WTC11 (cell line): ENCODE data around the gene LHPP.

Experiments used
- CREB1 ChIP-seq: sonication (generic); formaldehyde crosslinking; IDR thresholded peaks from 2 replicates; pipeline ENCODE4 v1.8.0; 2023; ENCODE audit warnings: mild to moderate bottlenecking, missing genetic modification reagents
- FOXP1 ChIP-seq: sonication (generic); formaldehyde crosslinking; IDR thresholded peaks from 2 replicates; pipeline ENCODE4 v1.8.0; 2022; ENCODE audit warnings: missing genetic modification reagents, mild to moderate bottlenecking, moderate library complexity, borderline replicate concordance
- SP1 ChIP-seq: sonication (generic); formaldehyde crosslinking; conservative IDR thresholded peaks from 2 replicates; pipeline ENCODE4 v1.8.1; 2022; ENCODE audit warnings: missing genetic modification reagents
- TEAD1 ChIP-seq: sonication (generic); formaldehyde crosslinking; IDR thresholded peaks from 2 replicates; pipeline ENCODE4 v1.8.0; 2022; ENCODE audit warnings: mild to moderate bottlenecking, missing genetic modification reagents
- ZNF317 ChIP-seq: sonication (generic); formaldehyde crosslinking; IDR thresholded peaks from 2 replicates; pipeline ENCODE4 v1.8.1; 2023; ENCODE audit warnings: low read depth, mild to moderate bottlenecking, moderate library complexity, missing genetic modification reagents, borderline replicate concordance
- TF ChIP-seq, protein P1 (sequence below): sonication (generic); formaldehyde crosslinking; IDR thresholded peaks from 2 replicates; pipeline ENCODE4 v1.8.1; 2023; ENCODE audit warnings: mild to moderate bottlenecking, missing genetic modification reagents
- TF ChIP-seq, protein P2 (sequence below): sonication (generic); formaldehyde crosslinking; IDR thresholded peaks from 2 replicates; pipeline ENCODE4 v1.8.0; 2022; ENCODE audit warnings: mild to moderate bottlenecking, missing genetic modification reagents
- TF ChIP-seq, protein P3 (sequence below): fragments of 200-600 bp; IDR thresholded peaks from 2 replicates; pipeline ENCODE4 v1.8.0; 2022; ENCODE audit warnings: antibody characterized with exemption
- TF ChIP-seq, protein P4 (sequence below): sonication (generic); formaldehyde crosslinking; IDR thresholded peaks from 2 replicates; pipeline ENCODE4 v1.8.1; 2022; ENCODE audit warnings: low read depth, mild to moderate bottlenecking, moderate library complexity, missing genetic modification reagents, borderline replicate concordance
- TF ChIP-seq, protein P5 (sequence below): fragments of 250-450 bp; sonication (Bioruptor Pico); IDR thresholded peaks from 2 replicates; pipeline ENCODE4 v2.1.2; 2022; ENCODE audit warnings: mild to moderate bottlenecking, moderate library complexity
- TF ChIP-seq, protein P6 (sequence below): sonication (generic); formaldehyde crosslinking; IDR thresholded peaks from 2 replicates; pipeline ENCODE4 v1.8.1; 2022; ENCODE audit warnings: low read depth, missing genetic modification reagents, borderline replicate concordance

DNA sequence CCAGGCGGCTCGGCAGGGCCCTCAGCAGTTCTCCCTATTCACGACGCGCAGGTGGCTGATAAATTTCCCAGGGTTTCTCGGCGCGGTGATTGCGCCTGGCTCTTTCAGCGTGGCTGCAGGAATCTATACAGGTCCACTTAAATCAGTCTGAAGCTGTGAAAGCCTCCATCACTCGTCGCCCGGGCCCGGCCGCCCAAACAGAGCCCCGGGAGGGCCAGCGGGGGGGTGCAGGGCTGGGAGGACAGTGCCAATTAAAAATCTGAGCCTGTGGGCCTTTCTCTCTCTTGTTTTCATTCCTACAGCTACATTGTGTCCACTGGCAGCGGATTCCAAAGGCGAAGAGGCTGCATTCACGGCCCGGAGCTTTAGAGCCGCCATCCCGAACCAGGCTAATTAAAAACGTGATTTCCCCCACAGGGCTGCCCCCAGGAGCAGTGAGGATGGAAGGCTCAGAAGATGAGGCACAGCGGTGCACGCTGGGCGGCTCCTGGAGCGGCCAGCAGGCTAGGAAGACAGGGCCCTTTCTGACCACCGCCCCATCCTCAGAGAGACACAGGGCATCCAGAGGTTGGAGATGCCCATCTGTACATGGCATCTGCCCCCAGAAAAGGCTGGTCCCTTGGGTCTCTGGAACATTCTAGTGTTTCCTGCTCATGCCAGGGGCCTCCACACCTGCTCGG is 181.8 kb downstream of the LHPP start:
- no peak for TF ChIP-seq SP1 (CRISPR knock-in tag)
- TF ChIP-seq, protein P1, sequence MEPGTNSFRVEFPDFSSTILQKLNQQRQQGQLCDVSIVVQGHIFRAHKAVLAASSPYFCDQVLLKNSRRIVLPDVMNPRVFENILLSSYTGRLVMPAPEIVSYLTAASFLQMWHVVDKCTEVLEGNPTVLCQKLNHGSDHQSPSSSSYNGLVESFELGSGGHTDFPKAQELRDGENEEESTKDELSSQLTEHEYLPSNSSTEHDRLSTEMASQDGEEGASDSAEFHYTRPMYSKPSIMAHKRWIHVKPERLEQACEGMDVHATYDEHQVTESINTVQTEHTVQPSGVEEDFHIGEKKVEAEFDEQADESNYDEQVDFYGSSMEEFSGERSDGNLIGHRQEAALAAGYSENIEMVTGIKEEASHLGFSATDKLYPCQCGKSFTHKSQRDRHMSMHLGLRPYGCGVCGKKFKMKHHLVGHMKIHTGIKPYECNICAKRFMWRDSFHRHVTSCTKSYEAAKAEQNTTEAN (CRISPR knock-in tag) = no peak
- TF ChIP-seq, protein P2, sequence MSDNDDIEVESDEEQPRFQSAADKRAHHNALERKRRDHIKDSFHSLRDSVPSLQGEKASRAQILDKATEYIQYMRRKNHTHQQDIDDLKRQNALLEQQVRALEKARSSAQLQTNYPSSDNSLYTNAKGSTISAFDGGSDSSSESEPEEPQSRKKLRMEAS (CRISPR knock-in tag) = no peak
- TF ChIP-seq, protein P3, sequence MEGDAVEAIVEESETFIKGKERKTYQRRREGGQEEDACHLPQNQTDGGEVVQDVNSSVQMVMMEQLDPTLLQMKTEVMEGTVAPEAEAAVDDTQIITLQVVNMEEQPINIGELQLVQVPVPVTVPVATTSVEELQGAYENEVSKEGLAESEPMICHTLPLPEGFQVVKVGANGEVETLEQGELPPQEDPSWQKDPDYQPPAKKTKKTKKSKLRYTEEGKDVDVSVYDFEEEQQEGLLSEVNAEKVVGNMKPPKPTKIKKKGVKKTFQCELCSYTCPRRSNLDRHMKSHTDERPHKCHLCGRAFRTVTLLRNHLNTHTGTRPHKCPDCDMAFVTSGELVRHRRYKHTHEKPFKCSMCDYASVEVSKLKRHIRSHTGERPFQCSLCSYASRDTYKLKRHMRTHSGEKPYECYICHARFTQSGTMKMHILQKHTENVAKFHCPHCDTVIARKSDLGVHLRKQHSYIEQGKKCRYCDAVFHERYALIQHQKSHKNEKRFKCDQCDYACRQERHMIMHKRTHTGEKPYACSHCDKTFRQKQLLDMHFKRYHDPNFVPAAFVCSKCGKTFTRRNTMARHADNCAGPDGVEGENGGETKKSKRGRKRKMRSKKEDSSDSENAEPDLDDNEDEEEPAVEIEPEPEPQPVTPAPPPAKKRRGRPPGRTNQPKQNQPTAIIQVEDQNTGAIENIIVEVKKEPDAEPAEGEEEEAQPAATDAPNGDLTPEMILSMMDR = no peak
- TF ChIP-seq CREB1 (CRISPR knock-in tag) = no peak
- TF ChIP-seq, protein P4, sequence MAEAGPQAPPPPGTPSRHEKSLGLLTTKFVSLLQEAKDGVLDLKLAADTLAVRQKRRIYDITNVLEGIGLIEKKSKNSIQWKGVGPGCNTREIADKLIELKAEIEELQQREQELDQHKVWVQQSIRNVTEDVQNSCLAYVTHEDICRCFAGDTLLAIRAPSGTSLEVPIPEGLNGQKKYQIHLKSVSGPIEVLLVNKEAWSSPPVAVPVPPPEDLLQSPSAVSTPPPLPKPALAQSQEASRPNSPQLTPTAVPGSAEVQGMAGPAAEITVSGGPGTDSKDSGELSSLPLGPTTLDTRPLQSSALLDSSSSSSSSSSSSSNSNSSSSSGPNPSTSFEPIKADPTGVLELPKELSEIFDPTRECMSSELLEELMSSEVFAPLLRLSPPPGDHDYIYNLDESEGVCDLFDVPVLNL = no peak
- no peak for TF ChIP-seq FOXP1
- TF ChIP-seq TEAD1 (CRISPR knock-in tag) = no peak
- TF ChIP-seq, protein P5, sequence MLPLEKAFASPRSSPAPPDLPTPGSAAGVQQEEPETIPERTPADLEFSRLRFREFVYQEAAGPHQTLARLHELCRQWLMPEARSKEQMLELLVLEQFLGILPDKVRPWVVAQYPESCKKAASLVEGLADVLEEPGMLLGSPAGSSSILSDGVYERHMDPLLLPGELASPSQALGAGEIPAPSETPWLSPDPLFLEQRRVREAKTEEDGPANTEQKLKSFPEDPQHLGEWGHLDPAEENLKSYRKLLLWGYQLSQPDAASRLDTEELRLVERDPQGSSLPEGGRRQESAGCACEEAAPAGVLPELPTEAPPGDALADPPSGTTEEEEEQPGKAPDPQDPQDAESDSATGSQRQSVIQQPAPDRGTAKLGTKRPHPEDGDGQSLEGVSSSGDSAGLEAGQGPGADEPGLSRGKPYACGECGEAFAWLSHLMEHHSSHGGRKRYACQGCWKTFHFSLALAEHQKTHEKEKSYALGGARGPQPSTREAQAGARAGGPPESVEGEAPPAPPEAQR (CRISPR knock-in tag) = no peak
- TF ChIP-seq ZNF317 = no peak
- TF ChIP-seq, protein P6, sequence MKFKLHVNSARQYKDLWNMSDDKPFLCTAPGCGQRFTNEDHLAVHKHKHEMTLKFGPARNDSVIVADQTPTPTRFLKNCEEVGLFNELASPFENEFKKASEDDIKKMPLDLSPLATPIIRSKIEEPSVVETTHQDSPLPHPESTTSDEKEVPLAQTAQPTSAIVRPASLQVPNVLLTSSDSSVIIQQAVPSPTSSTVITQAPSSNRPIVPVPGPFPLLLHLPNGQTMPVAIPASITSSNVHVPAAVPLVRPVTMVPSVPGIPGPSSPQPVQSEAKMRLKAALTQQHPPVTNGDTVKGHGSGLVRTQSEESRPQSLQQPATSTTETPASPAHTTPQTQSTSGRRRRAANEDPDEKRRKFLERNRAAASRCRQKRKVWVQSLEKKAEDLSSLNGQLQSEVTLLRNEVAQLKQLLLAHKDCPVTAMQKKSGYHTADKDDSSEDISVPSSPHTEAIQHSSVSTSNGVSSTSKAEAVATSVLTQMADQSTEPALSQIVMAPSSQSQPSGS = no peak
